ENCODE measurements around the gene SLC5A10.
A peak's percentile ranks its signal among the peaks of the same experiment; 100 is the strongest.

Gene SLC5A10

GRCh38 chr17:19004421-19005136 lies 52.6 kb downstream of the SLC5A10 start, which contains the start of gene FAM83G:
Gene FAM83G, minus strand, starts transcription at chr17:19004764. Its CDS starts 723 bp downstream, at chr17:19004041.
- no peak for TF ChIP-seq ZNF274 (IDR thresholded peaks at IDR 0.05; ENCODE audit: low read depth, low read length)
- H3K4me3 ChIP-seq (ENCODE audit: low read length), result peak within 1 kb of the TSS; percentile 70

- H3K4me3 ChIP-seq (ENCODE audit: low read length), result peak overlapping the region; percentile 70; the same call in 1 of the 2 replicates
- no peak for TF ChIP-seq ZNF274 (IDR thresholded peaks at IDR 0.05; ENCODE audit: low read depth, low read length)
These were observed 53.3 kb downstream of the SLC5A10 start for GRCh38 chr17:19005137-19005773.

- no peak overlapping the region for H3K4me3 ChIP-seq (ENCODE audit: low read length)
- TF ChIP-seq ZNF274 (IDR thresholded peaks at IDR 0.05; ENCODE audit: low read depth, low read length), result no peak
These were observed 53.9 kb downstream of the SLC5A10 start for GRCh38 chr17:19005789-19006430.

GRCh38 chr17:19006698-19007097 lies 54.7 kb downstream of the SLC5A10 start:
- no peak overlapping the region for H3K4me3 ChIP-seq (ENCODE audit: low read length)
- TF ChIP-seq ZNF274 (IDR thresholded peaks at IDR 0.05; ENCODE audit: low read depth, low read length), result no peak

- TF ChIP-seq ZNF274 (IDR thresholded peaks at IDR 0.05; ENCODE audit: low read depth, low read length), result no peak
- H3K4me3 ChIP-seq (ENCODE audit: low read length), result no peak overlapping the region
These were observed 58.0 kb downstream of the SLC5A10 start for GRCh38 chr17:19009970-19010369.

GRCh38 chr17:19010729-19011505 lies 59.0 kb downstream of the SLC5A10 start:
- H3K4me3 ChIP-seq (ENCODE audit: low read length), result no peak overlapping the region
- no peak for TF ChIP-seq ZNF274 (IDR thresholded peaks at IDR 0.05; ENCODE audit: low read depth, low read length)

GRCh38 chr17:19011581-19011980 lies 59.6 kb downstream of the SLC5A10 start:
- H3K4me3 ChIP-seq (ENCODE audit: low read length), result no peak overlapping the region
- TF ChIP-seq ZNF274 (IDR thresholded peaks at IDR 0.05; ENCODE audit: low read depth, low read length), result no peak

GRCh38 chr17:19012171-19013080 lies 60.5 kb downstream of the SLC5A10 start:
- TF ChIP-seq ZNF274 (IDR thresholded peaks at IDR 0.05; ENCODE audit: low read depth, low read length), result no peak
- H3K4me3 ChIP-seq (ENCODE audit: low read length), result no peak overlapping the region

- TF ChIP-seq ZNF274 (IDR thresholded peaks at IDR 0.05; ENCODE audit: low read depth, low read length), result no peak
- H3K4me3 ChIP-seq (ENCODE audit: low read length), result no peak overlapping the region
These were observed 61.3 kb downstream of the SLC5A10 start for GRCh38 chr17:19013226-19013625.

GRCh38 chr17:19013806-19014627 lies 62.1 kb downstream of the SLC5A10 start:
- H3K4me3 ChIP-seq (ENCODE audit: low read length), result no peak overlapping the region
- TF ChIP-seq ZNF274 (IDR thresholded peaks at IDR 0.05; ENCODE audit: low read depth, low read length), result no peak

- TF ChIP-seq ZNF274 (IDR thresholded peaks at IDR 0.05; ENCODE audit: low read depth, low read length), result no peak
- H3K4me3 ChIP-seq (ENCODE audit: low read length), result no peak overlapping the region
These were observed 62.8 kb downstream of the SLC5A10 start for GRCh38 chr17:19014628-19015215.

GRCh38 chr17:19015428-19015827 lies 63.5 kb downstream of the SLC5A10 start:
- no peak overlapping the region for H3K4me3 ChIP-seq (ENCODE audit: low read length)
- no peak for TF ChIP-seq ZNF274 (IDR thresholded peaks at IDR 0.05; ENCODE audit: low read depth, low read length)

All from GM08714 (cell line).